ENCODE data around the gene CLMP. TPM values are rescaled to one million over a fixed set of nuclear protein-coding genes. Genes with fewer than 3 reads are reported as not detected.

CLMP gene
- polyA plus RNA-seq, 1 donor from 2014 or later, result not detected

DNA sequence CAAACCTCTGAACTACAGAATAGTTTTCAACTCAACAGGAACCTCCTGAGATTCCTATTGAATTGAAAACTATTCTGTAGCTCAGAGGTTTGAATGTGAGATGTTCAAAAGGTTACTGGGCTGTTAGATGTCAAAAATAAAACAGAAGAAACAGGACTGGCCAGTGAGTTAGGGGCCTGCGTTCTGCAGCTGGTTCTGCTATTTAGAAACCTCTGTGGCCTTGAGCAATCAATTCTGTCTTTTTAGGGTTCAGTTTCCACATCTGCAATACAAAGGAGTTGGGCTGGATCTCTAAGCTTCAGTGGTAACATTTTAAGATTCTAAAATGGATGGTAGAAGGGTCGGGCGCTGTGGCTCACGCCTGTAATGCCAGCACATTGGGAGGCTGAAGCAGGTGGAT lies 55.8 kb downstream of the CLMP start:
- Histone ChIP-seq H3K9ac (ENCODE audit: low read length) (no peak overlapping the region), H3K27me3 (ENCODE audit: insufficient read depth, low read depth, low read length) (no peaks in the 10 kb centered on the region), H2AFZ (ENCODE audit: low read depth, low read length) (no peak overlapping the region), H3F3A (ENCODE audit: insufficient read depth, low read length, poor library complexity, severe bottlenecking) (no peaks in the 10 kb centered on the region), H3K4me3 (ENCODE audit: low read length) (no peak overlapping the region), H3K36me3 (ENCODE audit: insufficient read depth, low read length) (no peaks in the 10 kb centered on the region), H3K79me2 (replicated peaks; ENCODE audit: insufficient read depth, low read length) (no peaks in the 10 kb centered on the region), H3K4me2 (ENCODE audit: low read length) (no peak overlapping the region), H3K9me3 (ENCODE audit: low read length) (no peaks in the 10 kb centered on the region), H3K9me2 (ENCODE audit: insufficient read depth, low read length) (no peaks in the 10 kb centered on the region), H3K27ac (ENCODE audit: low read length) (no peak overlapping the region), H4K20me1 (ENCODE audit: insufficient read depth) (no peaks in the 10 kb centered on the region)
- TF ChIP-seq TAF1 (IDR thresholded peaks at IDR 0.05; ENCODE audit: low read depth) (no peak), EZH2 (IDR thresholded peaks at IDR 0.05; ENCODE audit: borderline replicate concordance, insufficient read depth, low read length, poor library complexity, severe bottlenecking) (no peak), RAD21 (conservative IDR thresholded peaks at IDR 0.05) (no peak), POLR2AphosphoS5 (IDR thresholded peaks at IDR 0.05) (no peak), SMC3 (conservative IDR thresholded peaks at IDR 0.05; ENCODE audit: poor library complexity) (no peak), EP300 (conservative IDR thresholded peaks at IDR 0.05; ENCODE audit: poor library complexity, severe bottlenecking) (no peak), MXI1 (conservative IDR thresholded peaks at IDR 0.05; ENCODE audit: poor library complexity, severe bottlenecking) (no peak)
- TF ChIP-seq, protein P1, sequence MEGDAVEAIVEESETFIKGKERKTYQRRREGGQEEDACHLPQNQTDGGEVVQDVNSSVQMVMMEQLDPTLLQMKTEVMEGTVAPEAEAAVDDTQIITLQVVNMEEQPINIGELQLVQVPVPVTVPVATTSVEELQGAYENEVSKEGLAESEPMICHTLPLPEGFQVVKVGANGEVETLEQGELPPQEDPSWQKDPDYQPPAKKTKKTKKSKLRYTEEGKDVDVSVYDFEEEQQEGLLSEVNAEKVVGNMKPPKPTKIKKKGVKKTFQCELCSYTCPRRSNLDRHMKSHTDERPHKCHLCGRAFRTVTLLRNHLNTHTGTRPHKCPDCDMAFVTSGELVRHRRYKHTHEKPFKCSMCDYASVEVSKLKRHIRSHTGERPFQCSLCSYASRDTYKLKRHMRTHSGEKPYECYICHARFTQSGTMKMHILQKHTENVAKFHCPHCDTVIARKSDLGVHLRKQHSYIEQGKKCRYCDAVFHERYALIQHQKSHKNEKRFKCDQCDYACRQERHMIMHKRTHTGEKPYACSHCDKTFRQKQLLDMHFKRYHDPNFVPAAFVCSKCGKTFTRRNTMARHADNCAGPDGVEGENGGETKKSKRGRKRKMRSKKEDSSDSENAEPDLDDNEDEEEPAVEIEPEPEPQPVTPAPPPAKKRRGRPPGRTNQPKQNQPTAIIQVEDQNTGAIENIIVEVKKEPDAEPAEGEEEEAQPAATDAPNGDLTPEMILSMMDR (IDR thresholded peaks at IDR 0.05; ENCODE audit: poor library complexity, severe bottlenecking), result no peak
- TF ChIP-seq, protein P2, sequence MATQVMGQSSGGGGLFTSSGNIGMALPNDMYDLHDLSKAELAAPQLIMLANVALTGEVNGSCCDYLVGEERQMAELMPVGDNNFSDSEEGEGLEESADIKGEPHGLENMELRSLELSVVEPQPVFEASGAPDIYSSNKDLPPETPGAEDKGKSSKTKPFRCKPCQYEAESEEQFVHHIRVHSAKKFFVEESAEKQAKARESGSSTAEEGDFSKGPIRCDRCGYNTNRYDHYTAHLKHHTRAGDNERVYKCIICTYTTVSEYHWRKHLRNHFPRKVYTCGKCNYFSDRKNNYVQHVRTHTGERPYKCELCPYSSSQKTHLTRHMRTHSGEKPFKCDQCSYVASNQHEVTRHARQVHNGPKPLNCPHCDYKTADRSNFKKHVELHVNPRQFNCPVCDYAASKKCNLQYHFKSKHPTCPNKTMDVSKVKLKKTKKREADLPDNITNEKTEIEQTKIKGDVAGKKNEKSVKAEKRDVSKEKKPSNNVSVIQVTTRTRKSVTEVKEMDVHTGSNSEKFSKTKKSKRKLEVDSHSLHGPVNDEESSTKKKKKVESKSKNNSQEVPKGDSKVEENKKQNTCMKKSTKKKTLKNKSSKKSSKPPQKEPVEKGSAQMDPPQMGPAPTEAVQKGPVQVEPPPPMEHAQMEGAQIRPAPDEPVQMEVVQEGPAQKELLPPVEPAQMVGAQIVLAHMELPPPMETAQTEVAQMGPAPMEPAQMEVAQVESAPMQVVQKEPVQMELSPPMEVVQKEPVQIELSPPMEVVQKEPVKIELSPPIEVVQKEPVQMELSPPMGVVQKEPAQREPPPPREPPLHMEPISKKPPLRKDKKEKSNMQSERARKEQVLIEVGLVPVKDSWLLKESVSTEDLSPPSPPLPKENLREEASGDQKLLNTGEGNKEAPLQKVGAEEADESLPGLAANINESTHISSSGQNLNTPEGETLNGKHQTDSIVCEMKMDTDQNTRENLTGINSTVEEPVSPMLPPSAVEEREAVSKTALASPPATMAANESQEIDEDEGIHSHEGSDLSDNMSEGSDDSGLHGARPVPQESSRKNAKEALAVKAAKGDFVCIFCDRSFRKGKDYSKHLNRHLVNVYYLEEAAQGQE (IDR thresholded peaks at IDR 0.05; ENCODE audit: borderline replicate concordance), result no peak

DNA sequence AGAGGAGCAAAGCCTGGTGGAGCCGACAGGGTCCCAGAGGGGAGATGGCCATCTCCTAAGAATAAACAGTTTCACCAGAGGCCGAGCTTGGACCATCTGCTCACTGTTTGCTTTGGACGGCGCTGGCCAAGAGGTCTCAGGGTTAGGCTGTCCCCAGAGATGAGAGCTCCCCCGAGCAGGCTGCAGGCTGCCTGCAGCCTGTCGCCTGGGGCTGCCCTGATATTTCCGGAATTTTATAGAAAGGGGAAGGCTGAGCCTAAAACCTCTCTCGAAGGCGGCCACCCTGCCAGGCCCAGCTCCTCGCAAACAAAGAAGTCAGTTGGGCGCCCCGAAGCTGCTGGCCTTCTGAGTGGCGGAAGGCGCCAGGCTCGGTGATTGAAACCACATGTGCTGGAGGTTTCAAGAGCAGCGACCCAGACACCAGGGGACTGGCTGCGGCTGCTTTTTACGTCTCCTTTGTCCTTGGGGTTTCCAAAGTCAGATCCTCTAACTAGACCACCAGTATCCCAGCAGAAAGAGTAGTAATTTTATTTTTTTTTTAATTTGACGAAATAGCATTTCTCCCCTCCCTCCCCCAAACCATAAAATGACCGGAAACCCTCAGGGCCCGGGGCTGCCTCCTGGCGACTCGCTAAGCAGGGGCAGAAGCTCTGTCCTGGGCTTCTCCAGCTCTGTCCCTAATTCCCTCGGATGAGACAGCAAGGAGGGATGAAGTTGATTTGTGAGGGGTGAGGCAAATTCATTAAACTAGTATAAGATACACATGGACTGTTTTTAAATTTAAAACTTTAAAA lies 57.4 kb downstream of the CLMP start:
- H3K9ac ChIP-seq (ENCODE audit: low read length), result no peak overlapping the region
- no peaks in the 10 kb centered on the region for H4K20me1 ChIP-seq (ENCODE audit: insufficient read depth)
- no peak overlapping the region for H3K4me3 ChIP-seq (ENCODE audit: low read length)
- no peaks in the 10 kb centered on the region for H3K9me2 ChIP-seq (ENCODE audit: insufficient read depth, low read length)
- H3K9me3 ChIP-seq (ENCODE audit: low read length), result no peaks in the 10 kb centered on the region
- no peaks in the 10 kb centered on the region for H3K36me3 ChIP-seq (ENCODE audit: insufficient read depth, low read length)
- H3K79me2 ChIP-seq (replicated peaks; ENCODE audit: insufficient read depth, low read length), result no peaks in the 10 kb centered on the region
- no peaks in the 10 kb centered on the region for H3K27me3 ChIP-seq (ENCODE audit: insufficient read depth, low read depth, low read length)
- no peak overlapping the region for H3K4me2 ChIP-seq (ENCODE audit: low read length)
- H3K27ac ChIP-seq (ENCODE audit: low read length), result no peak overlapping the region
- no peaks in the 10 kb centered on the region for H3F3A ChIP-seq (ENCODE audit: insufficient read depth, low read length, poor library complexity, severe bottlenecking)
- no peak overlapping the region for H2AFZ ChIP-seq (ENCODE audit: low read depth, low read length)
- TF ChIP-seq MXI1 (conservative IDR thresholded peaks at IDR 0.05; ENCODE audit: poor library complexity, severe bottlenecking), result no peak
- no peak for TF ChIP-seq EZH2 (IDR thresholded peaks at IDR 0.05; ENCODE audit: borderline replicate concordance, insufficient read depth, low read length, poor library complexity, severe bottlenecking)
- TF ChIP-seq, protein P1 (IDR thresholded peaks at IDR 0.05; ENCODE audit: poor library complexity, severe bottlenecking), result no peak
- TF ChIP-seq POLR2AphosphoS5 (IDR thresholded peaks at IDR 0.05), result no peak
- TF ChIP-seq, protein P2 (IDR thresholded peaks at IDR 0.05; ENCODE audit: borderline replicate concordance), result no peak
- no peak for TF ChIP-seq RAD21 (conservative IDR thresholded peaks at IDR 0.05)
- no peak for TF ChIP-seq EP300 (conservative IDR thresholded peaks at IDR 0.05; ENCODE audit: poor library complexity, severe bottlenecking)
- no peak for TF ChIP-seq TAF1 (IDR thresholded peaks at IDR 0.05; ENCODE audit: low read depth)
- TF ChIP-seq SMC3 (conservative IDR thresholded peaks at IDR 0.05; ENCODE audit: poor library complexity), result no peak
